ENCODE results near the gene THAP10.

DNA sequence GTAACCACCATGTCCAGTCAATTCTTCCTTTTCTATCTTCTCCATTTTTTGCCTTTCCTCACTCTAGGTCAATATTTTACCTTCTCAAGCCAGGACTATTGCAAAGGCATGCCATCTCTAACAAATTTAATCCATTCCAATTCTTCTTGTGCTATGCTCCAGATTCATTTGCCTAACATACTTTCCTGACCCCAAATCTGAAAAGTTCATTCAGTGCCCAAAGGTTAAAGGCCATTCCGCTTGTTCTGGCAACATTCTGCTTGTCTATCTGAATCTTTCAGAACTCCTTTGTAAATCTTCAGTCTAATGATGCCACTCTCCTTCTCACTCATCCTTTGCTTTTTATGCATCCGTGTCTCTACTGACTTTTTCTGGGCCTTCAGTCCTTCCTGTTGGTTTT is 15.6 kb downstream of the THAP10 start:
- TF ChIP-seq, protein P1, sequence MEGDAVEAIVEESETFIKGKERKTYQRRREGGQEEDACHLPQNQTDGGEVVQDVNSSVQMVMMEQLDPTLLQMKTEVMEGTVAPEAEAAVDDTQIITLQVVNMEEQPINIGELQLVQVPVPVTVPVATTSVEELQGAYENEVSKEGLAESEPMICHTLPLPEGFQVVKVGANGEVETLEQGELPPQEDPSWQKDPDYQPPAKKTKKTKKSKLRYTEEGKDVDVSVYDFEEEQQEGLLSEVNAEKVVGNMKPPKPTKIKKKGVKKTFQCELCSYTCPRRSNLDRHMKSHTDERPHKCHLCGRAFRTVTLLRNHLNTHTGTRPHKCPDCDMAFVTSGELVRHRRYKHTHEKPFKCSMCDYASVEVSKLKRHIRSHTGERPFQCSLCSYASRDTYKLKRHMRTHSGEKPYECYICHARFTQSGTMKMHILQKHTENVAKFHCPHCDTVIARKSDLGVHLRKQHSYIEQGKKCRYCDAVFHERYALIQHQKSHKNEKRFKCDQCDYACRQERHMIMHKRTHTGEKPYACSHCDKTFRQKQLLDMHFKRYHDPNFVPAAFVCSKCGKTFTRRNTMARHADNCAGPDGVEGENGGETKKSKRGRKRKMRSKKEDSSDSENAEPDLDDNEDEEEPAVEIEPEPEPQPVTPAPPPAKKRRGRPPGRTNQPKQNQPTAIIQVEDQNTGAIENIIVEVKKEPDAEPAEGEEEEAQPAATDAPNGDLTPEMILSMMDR (IDR thresholded peaks at IDR 0.05) = no peak
- no peak for TF ChIP-seq POLR2A (IDR thresholded peaks at IDR 0.05)
- no peak for TF ChIP-seq POLR2AphosphoS5 (IDR thresholded peaks at IDR 0.05; ENCODE audit: insufficient read depth in 1 of 2, low read depth in 1 of 2)
